ENCODE results near the gene NSG1.
"Not testable (repeated sequence)": the region's sequence is repeated elsewhere in the genome, so short reads cannot be mapped to it uniquely, and the experiment has no call there.

Gene NSG1

GRCh38 chr4:4416981-4417380, 30.1 kb downstream of the NSG1 start:
- DNase-seq (ENCODE audit: low read depth): no peak

- no peak for DNase-seq (ENCODE audit: low read depth)
These were observed 31.0 kb downstream of the NSG1 start for GRCh38 chr4:4417886-4418285.

GRCh38 chr4:4418676-4419390, 31.9 kb downstream of the NSG1 start:
- DNase-seq (ENCODE audit: low read depth): no peak

- DNase-seq (ENCODE audit: low read depth): no peak
These were observed 33.0 kb downstream of the NSG1 start for GRCh38 chr4:4419896-4420295.

- DNase-seq (ENCODE audit: low read depth): no peak
These were observed 33.5 kb downstream of the NSG1 start for GRCh38 chr4:4420421-4420820.

GRCh38 chr4:4421356-4421755, 34.5 kb downstream of the NSG1 start:
- DNase-seq (ENCODE audit: low read depth): no peak

GRCh38 chr4:4422117-4422516, 35.2 kb downstream of the NSG1 start:
- not testable (repeated sequence) for DNase-seq (ENCODE audit: low read depth)

GRCh38 chr4:4422856-4423499, 36.1 kb downstream of the NSG1 start:
- DNase-seq (ENCODE audit: low read depth): no peak

GRCh38 chr4:4423706-4424498, 37.0 kb downstream of the NSG1 start:
- DNase-seq (ENCODE audit: low read depth): no peak

GRCh38 chr4:4424499-4425115, 37.7 kb downstream of the NSG1 start:
- DNase-seq (ENCODE audit: low read depth): no peak

- DNase-seq (ENCODE audit: low read depth): no peak
These were observed 38.3 kb downstream of the NSG1 start for GRCh38 chr4:4425119-4425690.

- no peak for DNase-seq (ENCODE audit: low read depth)
These were observed 38.8 kb downstream of the NSG1 start for GRCh38 chr4:4425696-4426095.

- DNase-seq (ENCODE audit: low read depth): no peak
These were observed 39.7 kb downstream of the NSG1 start for GRCh38 chr4:4426511-4427120.

GRCh38 chr4:4427121-4427870, 40.4 kb downstream of the NSG1 start:
- no peak for DNase-seq (ENCODE audit: low read depth)

GRCh38 chr4:4427886-4428285, 41.0 kb downstream of the NSG1 start:
- DNase-seq (ENCODE audit: low read depth): no peak

GRCh38 chr4:4428966-4429875, 42.3 kb downstream of the NSG1 start:
- DNase-seq (ENCODE audit: low read depth): no peak

GRCh38 chr4:4430492-4431195, 43.7 kb downstream of the NSG1 start:
- DNase-seq (ENCODE audit: low read depth): peak; percentile 75

GRCh38 chr4:4432341-4433125, 45.6 kb downstream of the NSG1 start:
- DNase-seq (ENCODE audit: low read depth): no peak

GRCh38 chr4:4433941-4434340, 47.0 kb downstream of the NSG1 start:
- no peak for DNase-seq (ENCODE audit: low read depth)
